Measurements from ENCODE around the gene GPSM1.

The GPSM1 gene

DNA sequence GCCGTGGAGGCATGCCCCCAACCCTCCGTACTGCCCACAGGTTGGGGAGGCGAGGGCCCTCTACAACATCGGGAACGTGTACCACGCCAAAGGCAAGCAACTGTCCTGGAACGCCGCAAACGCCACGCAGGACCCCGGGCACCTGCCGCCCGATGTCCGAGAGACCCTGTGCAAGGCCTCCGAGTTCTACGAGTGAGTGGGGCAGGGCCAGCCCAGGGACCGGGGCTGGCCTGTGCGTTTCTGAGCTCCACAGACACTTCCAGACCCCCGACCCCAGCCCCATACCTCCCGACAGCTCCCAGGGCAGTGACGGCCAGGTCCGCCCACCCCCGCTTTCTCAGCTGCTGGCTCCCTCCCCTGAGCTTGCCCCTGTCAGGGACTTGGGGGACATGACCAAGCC, 9.5 kb downstream of the GPSM1 start:
- DNase-seq (ENCODE audit: low read depth, low spot score), result no peak
- POLR2A ChIA-PET, result interaction anchor here (0.6 to 1.4 kb wide), 5 partner anchors 9 to 26 kb away, joined by 3 to 5 read pairs (median 3); partner anchors contain the start of gene GPSM1
- CTCF ChIA-PET, result interaction anchor here (1.1 to 2.5 kb wide), 4 partner anchors 9 to 61 kb away, joined by 3 to 11 read pairs (median 5); partner anchors contain the start of gene DNLZ
- H3K4me3 ChIP-seq (ENCODE audit: low read depth, low read length), result no peak overlapping the region
- TF ChIP-seq, protein P1, sequence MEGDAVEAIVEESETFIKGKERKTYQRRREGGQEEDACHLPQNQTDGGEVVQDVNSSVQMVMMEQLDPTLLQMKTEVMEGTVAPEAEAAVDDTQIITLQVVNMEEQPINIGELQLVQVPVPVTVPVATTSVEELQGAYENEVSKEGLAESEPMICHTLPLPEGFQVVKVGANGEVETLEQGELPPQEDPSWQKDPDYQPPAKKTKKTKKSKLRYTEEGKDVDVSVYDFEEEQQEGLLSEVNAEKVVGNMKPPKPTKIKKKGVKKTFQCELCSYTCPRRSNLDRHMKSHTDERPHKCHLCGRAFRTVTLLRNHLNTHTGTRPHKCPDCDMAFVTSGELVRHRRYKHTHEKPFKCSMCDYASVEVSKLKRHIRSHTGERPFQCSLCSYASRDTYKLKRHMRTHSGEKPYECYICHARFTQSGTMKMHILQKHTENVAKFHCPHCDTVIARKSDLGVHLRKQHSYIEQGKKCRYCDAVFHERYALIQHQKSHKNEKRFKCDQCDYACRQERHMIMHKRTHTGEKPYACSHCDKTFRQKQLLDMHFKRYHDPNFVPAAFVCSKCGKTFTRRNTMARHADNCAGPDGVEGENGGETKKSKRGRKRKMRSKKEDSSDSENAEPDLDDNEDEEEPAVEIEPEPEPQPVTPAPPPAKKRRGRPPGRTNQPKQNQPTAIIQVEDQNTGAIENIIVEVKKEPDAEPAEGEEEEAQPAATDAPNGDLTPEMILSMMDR (IDR thresholded peaks at IDR 0.05; ENCODE audit: insufficient read depth, low read length, missing control alignments), result no peak

DNA sequence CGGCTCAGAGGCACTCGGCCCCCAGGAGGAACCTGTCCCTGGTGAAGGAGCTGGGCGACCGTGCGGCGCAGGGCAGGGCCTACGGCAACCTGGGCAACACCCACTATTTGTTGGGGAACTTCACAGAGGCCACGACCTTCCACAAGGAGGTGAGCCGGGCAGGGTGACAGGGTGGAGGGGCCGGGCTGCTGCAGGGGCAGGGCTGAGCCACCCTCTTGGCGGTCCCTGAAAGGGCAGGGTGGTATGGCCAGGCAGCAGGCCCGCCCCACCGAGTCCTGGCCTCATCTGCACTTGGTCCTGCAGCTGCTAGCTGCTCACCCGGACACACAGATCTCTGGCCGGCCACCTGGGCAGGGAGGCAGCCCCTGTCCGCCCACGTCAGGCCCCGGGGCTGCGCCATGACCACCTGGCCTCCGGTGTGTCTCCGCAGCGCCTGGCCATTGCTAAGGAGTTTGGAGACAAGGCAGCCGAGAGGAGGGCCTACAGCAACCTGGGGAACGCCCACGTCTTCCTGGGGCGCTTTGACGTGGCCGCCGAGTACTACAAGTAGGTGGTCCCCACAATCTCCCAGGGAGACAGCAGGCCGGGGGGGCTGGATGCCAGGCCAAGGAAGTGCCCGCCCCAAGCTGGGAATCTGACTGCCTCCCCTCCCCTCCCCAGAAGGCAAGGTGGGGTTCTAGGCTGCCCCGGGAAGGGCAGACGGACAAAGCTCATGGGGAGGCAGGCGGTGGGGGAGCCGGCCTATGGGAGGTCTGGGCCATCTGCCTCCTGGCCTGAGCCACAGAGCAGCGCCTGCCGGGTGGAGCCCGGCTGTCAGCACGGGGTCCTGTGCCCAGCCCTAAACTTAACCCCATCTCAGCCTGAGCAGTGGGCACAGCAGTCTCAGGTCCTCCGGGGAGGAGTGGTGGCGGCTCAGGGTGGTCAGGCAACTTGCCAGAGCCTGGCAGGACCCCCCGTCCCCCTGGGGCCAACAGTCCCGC, 10.4 kb downstream of the GPSM1 start:
- DNase-seq (ENCODE audit: low read depth, low spot score), result no peak
- TF ChIP-seq, protein P1 (IDR thresholded peaks at IDR 0.05; ENCODE audit: insufficient read depth, low read length, missing control alignments), result no peak
- no peak overlapping the region for H3K4me3 ChIP-seq (ENCODE audit: low read depth, low read length)
- ChIA-PET POLR2A (interaction anchor here (1.0 to 1.4 kb wide), 2 partner anchors 12 to 25 kb away, joined by 3 to 5 read pairs; no protein-coding TSS in a partner anchor), CTCF (interaction anchor here (1.1 to 4.0 kb wide), 5 partner anchors 8 to 64 kb away, joined by 4 to 29 read pairs (median 6); partner anchors contain the start of genes DNLZ and GPSM1)

DNA sequence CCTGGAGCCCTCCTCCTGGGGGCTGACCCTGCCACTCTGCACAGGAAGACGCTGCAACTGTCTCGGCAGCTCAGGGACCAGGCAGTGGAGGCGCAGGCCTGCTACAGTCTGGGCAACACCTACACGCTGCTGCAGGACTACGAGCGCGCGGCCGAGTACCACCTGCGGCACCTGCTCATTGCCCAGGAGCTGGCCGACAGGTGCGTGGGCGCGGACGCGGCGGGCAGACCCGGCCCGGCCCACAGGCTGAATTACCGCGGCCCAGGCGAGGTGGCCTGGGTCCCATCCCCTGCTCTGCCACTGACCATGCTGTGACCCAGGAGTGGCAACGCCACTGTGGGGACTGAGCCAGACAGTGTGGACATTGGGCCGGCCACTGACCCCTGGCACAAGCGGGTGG, 11.2 kb downstream of the GPSM1 start:
- TF ChIP-seq, protein P1 (IDR thresholded peaks at IDR 0.05; ENCODE audit: insufficient read depth, low read length, missing control alignments), result no peak
- DNase-seq (ENCODE audit: low read depth, low spot score), result no peak
- no peak overlapping the region for H3K4me3 ChIP-seq (ENCODE audit: low read depth, low read length)
- POLR2A ChIA-PET, result no interaction called here
- CTCF ChIA-PET, result interaction anchor here (1.4 to 4.0 kb wide), 4 partner anchors 10 to 63 kb away, joined by 4 to 29 read pairs (median 5); partner anchors contain the start of gene GPSM1

DNA sequence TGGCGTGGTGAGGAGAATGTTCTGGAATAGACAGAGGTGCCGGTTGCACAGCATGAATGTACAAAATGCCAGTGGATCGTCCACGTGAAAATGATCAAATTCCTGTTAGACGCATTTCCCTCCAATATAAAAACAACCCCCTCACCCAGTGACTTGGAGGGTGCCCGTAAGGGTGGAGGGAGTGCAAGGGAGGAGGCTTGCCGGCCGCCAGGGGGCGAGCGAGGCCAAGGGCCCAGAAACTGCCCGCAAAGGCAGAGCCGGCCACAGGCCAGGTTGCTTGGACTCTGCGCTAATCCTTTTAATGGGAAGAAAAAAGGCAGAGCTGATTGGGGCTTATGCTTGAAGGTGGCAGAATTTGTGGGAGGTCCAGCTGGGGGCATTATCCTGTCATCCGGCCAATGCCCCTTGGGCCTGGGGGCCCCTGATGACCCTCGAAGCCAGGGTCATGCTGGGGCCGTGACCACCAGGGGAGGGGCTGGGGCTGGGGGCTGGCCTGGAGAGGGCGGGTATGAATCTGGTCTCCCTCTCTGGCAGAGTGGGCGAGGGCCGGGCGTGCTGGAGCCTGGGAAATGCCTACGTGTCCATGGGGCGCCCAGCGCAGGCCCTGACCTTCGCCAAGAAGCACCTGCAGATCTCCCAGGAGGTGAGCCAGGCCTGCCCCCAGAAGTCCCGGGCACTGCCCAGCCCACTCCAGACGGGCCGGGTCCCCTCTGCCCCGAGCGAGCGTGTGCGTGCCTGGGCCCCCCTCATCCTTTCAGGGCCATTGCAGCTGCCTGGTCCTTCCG, 12.0 kb downstream of the GPSM1 start:
- DNase-seq (ENCODE audit: low read depth, low spot score), result no peak
- no peak overlapping the region for H3K4me3 ChIP-seq (ENCODE audit: low read depth, low read length)
- POLR2A ChIA-PET, result no interaction called here
- CTCF ChIA-PET, result interaction anchor here (0.7 to 4.0 kb wide), 10 partner anchors 9 to 60 kb away, joined by 3 to 29 read pairs (median 5); partner anchors contain the start of genes DNLZ and GPSM1
- TF ChIP-seq, protein P1 (IDR thresholded peaks at IDR 0.05; ENCODE audit: insufficient read depth, low read length, missing control alignments), result peak; percentile 82

DNA sequence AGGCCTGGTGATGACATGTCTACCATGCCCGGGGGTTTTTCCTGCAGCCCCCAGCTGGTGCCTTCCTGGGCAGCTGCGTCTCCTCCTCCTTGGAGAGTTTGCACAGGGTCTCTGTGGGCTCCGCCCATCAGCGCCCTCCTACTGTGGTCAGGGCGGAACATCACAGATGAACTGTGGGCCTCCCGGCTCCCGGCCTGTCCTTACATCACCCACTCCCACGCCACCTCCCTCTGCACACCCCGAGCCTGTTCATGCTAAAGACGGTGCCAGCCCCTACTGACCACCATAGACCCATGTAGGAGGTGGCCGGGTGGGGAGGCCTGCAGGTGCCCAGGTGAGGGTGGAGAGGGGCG, 12.6 kb downstream of the GPSM1 start:
- no peak for DNase-seq (ENCODE audit: low read depth, low spot score)
- TF ChIP-seq, protein P1 (IDR thresholded peaks at IDR 0.05; ENCODE audit: insufficient read depth, low read length, missing control alignments), result no peak
- H3K4me3 ChIP-seq (ENCODE audit: low read depth, low read length), result no peak overlapping the region
- ChIA-PET POLR2A (no interaction called here), CTCF (interaction anchor here (0.7 to 4.0 kb wide), 10 partner anchors 8 to 59 kb away, joined by 3 to 29 read pairs (median 5); partner anchors contain the start of genes DNLZ and GPSM1)
